NCI-H460 (cell line): ENCODE results near the gene C2CD4C. TPM values are rescaled to one million over a fixed set of nuclear protein-coding genes. Genes with fewer than 3 reads are reported as not detected.
"Not testable (repeated sequence)": the region's sequence is repeated elsewhere in the genome, so short reads cannot be mapped to it uniquely, and the experiment has no call there.

Source experiments
- DNase-seq: peaks from one replicate; pipeline ENCODE4 v3.0.0-alpha.2; 2016; ENCODE audit warnings: low read depth; ENCODE audit errors: extremely low read depth
- total RNA-seq: library from RNA; depleted of rRNA; stranded (reverse); fragments of >200 nt; shearing (Covaris generic); gene quantifications from 2 replicates; pipeline ENCODE4 v1.2.3, GENCODE V29; 2014

The C2CD4C gene
- total RNA-seq, 1 experiment from 2014 or later: 0.05 TPM

DNA sequence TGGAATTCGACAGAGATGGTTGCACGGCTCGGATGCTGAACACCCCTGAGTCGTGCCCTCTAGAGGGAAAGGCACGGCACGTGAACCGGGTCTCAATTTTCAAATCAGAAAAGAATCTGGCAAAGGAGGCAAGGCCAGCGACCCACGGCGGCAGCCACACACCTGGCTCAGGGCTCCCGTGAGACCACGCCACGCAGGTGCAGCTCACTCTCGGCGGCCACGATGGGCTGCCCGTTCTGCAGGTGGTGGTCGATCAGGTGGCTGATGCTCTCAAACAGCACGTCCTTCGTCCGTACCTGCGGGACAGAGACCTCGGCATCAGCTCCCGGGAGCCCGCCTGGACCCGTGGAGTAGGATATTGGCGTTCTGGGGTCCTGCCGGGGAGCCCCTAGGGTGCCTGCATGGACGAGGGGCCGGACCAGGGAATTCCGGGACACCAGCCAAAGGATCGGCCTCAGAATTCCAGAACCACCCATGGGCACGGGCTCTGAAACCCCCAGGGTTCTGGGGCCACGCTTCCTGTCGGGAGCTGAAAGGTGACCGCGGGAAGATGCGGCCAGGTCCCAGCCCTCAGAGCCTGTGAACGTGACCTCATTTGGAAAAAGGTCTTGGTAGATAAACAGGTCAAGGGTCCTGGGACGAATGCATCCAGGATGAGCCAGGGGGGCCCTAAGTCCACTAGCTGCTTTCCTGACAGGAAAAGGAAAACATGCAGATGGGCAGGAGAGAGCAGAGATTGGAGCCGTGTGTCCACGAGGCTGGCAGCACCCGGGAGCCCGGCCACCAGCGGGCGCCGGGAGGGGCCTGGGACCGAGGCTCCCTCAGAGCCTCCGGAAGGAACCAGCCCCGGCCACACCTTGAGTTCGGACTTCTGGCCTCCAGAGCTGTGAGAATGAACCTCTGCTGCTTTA, 10.1 kb upstream of the C2CD4C start:
- DNase-seq: no peak

DNA sequence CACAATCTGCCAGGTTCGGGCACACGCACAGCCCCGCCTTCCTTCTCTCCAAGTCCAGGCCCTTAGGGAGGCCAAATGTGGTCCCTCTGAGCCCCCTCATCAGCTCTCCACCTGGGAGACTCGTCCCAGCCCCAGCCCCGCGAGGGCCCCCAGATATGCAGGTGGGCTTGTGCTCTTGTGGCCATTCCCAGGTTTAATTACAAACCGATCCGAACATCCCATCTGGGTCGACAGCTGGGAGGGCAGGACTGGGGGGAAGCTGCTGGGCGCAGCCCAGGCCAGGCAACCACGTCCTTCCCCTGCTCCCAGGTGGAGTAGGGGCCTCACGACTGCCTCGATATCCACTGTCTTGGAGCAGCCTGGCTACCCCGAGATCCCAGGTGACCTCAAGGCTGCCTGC, 7.5 kb upstream of the C2CD4C start:
- DNase-seq: no peak

DNA sequence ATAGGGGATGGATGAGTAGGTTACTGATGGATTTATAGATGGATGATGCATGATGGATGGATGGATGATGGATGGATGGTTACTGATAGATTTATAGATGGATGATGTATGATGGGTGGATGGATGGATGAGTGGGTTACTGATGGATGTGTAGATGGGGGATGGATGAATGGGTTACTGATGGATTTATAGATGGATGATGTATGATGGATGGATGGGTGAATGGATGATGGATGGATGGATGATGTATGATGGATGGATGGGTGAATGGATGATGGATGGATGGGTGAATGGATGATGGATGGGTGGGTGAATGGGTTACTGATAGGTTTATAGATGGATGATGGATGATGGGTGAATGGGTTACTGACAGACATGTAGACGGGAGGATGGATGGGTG, 6.3 kb upstream of the C2CD4C start:
- no peak for DNase-seq

DNA sequence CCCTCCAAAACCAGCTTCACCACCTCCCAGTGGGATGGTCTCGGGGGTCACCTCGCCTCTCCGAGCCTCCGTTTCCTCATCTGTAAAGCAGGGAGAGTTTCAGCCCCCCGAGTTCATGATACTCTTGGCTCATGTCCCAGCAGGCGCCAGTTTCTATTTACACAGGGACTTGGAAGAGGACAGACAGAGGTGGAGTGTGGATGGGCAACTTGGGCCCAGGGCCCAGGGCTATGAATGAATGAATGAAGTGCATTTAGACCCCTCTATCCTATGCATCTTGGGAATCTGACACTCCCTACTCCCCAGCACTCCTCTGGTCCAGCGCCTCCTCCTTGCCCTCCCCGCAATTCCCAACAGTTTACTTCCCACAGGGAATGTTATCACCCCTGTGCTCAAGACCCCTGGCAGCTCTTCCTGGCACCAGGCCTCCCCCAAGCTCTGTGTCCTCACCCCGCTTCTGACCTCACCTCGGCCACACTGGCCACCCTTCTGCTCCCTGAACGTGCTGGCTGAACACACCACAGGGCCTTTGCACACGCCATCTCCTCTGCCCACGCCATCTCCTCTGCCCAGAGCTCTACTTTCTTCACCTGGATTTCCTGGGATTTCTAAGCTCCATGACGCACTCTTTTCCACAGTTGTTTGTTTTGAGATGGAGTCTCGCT, 4.9 kb upstream of the C2CD4C start:
- DNase-seq: no peak

DNA sequence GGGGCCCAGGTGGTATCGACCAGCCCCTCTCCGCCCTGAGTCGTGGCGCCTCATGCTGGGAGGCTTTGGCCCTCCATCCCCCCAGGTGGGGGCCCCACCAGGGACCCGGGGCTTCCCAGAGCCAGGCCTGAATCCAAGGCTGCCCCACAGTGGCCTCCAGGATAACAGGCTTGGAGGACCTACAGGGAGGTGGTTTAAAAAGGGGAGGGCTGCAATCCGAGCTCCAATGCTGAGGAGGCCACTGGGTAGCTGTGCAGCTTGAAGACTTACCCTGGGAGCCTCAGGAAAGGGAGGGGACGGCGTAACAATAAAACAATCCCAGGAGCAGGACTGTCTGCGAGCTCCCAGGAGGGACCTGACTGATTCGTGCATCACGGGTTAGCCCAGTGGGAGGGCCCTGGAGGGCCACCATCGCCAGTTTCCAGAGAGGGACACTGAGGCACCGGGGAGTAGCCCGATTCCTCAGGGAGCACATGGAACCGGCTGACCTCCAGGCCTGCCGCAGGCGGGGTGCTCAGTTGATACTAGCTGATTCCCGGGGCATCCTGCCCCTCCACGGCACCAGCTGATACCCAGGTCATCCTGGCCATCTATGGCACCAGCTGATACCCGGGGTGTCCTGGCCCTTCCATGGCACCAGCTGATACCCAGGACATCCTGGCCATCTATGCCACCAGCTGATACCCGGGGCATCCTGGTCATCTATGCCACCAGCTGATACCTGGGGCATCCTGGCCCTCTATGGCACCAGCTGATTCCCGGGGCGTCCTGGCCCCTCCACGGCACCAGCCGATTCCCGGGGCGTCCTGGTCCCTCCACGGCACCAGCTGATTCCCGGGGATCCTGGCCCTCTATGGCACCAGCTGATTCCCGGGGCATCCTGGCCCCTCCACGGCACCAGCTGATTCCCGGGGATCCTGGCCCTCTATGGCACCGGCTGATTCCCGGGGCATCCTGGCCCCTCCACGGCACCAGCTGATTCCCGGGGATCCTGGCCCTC, 3.7 kb upstream of the C2CD4C start:
- DNase-seq: no peak

DNA sequence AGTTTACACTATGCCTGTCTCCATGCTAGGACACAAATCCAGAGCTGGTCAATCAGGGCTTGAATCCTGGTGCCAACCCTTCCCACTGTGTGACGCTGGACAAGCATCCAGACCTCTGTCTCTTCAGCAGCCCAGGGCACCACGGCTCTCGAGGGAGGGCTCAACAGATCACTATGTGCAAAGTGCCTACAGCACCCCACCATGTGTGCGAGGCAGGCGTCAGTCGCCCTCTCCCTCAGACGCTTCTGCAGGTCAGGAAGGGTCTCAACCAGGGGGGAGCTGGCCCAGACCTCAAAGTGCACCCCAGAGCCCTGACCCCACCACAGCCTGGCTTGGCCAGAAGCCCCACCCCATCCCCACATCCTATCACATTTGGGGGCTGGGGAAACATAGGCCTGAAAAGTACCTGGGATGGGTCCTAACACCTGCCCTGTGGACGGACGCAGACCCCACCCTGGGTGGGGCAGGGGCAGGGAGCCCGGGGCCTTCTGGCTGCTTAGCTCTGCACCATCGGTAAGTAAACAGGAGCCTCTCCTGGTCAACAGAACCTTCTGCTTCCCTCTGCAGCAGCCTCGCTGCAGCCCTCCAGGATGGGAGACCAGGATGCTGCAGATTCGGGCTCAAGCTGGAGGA, 2.9 kb upstream of the C2CD4C start:
- no peak for DNase-seq

DNA sequence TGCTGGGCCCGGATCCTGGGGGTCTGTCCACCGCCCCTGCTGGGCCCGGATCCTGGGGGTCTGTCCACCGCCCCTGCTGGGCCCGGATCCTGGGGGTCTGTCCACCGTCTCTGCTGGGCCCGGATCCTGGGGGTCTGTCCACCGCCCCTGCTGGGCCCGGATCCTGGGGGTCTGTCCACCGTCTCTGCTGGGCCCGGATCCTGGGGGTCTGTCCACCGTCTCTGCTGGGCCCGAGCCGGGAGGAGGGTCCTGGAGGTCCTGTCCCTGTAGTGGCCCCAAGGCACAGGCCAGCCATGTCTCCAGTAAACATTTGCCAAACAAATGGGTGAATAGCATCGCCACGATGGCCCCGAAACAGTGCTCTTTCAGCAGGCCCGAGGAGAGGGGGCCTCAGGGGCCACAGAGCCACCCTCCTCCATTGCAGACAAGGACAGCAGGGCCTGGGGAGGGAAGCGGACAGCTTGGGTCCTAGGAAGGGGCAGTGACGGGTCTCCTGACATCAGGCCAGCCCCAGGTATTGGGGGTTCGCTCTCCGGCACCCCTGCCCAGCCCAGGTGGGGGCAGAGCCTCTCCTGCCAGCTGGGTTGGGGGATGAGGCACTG, 2.3 kb upstream of the C2CD4C start:
- not testable (repeated sequence) for DNase-seq

DNA sequence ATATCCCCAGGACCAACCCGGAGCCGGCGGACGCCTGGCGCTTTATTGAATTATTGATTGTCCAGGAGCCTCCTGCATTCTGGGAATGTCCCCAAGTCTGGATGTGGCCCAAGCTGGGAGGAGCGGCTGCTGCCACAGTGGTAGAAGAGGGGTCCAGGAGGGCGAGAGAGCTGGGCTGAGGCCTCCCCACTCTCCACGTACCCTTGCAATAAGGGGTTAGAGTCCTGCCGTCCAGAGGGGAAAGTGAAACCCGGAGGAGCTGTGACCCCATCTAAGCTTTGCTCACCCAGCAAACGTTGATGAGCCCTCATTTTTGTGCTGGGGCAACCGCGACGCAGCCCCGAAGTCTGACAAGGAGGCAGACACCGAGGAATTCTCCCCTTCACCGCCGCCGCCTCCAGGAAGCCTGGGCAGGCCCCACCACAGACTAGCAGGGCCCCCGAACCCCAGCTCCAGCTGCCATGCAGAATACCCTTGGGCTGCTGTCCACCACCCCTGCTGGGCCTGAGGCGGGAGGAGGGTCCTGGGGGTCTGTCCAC, 1.4 kb upstream of the C2CD4C start:
- DNase-seq: no peak

DNA sequence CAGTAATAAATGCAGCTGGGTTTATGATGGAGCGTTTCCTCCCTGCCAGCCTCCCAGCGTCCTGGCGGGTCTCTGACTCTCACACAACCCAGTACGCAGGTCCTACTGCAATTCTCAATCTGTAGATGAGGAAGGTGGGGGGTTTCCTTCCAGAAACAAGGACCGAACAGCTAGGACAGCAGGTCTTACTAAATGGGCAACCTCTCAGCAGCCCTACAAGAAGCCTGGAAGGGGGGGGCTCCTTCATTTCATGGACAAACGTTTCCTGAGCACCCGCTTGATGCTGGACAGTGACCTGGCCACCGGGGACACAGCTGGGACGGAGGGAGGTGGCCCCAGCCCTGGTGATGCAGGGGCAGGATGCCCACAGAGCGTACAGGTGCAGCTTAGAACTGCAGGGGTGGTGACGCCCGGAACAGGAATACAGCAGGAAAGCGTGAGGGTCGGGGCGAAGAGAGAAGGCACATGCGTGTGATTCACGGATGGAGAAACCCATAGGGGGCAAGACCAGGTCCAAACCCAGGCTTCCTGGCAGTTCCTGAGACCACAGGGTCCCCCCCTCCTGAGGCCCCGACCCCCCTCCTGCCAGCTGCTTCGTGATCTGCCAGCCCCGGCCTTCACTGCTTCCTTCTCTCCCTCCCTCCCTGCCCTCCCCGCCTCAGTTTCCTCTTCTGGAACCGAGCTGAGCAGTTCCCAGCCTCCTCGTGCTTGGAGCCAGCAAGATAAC, 732 bp upstream of the C2CD4C start:
- DNase-seq: no peak

DNA sequence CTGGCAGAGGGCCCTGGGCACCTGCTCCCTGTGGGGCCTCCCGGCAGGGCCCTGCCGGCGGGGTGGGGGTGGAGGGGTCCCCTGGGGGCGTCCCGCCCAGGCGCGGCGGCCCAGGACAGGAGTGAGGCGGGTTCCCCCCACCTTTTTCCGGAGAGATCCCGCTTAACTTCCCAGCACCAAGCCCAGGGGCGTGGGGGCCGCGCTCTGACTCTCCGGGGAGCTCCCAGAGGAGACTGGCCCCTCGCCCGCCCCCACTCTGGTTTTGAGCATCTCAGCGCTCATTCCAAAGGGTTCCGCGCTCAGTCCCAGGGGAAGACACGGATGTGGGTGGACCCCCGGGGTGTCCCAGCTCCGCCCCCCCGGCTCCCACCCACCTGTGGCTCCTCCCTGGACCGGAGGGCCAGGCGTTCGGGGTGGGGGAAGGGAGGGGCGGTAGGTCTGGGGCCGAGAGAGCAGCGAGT, 476 bp downstream of the C2CD4C start:
- DNase-seq: no peak

DNA sequence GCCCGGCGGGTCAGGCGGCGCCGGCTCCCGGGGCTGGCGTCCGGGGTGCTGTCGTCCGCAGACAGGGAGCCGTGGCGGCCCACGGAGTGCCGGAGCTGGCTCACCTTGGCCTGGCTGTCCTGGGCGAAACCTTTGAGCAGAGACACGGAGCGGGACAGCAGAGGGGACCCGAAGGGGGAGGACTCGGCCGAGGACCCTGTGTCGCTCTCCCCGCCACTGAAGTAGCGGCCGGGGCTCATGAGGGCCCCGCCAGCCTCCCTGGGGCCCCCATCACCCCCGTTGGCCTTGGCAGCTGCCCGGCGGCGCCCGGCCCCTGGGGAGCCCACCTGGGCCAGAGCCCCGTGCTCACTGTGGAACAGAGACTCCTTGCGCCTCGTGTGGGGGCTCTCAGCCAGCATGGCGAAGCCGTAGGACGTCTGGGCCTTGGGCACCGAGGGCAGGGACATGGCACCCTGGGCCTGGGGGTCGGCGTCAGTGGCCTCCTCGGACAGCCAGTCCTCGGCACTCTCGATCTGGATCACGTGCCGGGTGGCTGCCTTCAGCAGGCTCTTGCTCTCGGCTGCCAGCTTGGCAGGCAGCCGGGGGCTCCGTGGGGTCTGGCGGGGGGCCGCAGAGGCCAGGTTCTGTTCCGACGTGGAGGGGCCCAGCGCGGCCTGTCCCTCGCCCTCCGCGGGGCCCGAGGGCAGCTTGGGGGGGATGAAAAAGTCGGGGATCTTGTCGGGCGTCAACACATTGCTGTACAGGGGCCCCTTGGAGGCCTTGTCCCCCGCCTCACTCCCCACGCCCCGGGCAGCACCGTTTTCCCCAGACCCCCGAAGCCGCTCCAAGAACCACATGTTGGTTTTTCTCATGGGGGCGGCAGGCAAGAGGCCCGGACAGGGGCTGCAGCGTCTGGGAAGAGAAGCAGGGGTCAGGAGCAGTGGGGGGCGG, 1.2 kb downstream of the C2CD4C start:
- DNase-seq: no peak

DNA sequence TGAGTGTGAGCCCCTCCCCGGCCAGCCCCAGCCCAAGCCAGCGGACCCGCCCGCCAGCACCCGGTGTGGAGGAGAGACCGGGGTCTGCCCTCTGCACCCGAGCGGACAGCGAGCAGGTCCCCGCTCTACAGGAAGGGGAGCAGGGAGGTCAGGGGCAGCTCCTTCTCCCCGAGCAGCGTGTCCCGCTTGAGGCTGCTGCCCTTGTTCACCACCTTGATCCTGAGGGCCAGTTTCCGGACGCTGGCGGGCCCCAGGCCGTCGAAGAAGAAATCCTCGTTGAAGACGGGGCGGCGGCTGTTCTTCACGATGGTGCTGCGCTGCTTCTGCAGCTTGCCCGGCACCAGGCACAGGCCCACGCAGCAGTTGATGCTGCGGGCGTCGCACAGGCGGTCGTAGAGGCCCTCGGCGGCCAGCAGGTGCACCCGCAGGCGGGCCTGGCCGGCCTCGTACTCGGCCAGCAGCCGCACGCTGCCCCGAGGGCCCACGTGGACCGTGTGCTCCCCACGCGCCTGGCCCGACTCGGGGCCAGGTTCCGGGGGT, 1.9 kb downstream of the C2CD4C start:
- DNase-seq: no peak

DNA sequence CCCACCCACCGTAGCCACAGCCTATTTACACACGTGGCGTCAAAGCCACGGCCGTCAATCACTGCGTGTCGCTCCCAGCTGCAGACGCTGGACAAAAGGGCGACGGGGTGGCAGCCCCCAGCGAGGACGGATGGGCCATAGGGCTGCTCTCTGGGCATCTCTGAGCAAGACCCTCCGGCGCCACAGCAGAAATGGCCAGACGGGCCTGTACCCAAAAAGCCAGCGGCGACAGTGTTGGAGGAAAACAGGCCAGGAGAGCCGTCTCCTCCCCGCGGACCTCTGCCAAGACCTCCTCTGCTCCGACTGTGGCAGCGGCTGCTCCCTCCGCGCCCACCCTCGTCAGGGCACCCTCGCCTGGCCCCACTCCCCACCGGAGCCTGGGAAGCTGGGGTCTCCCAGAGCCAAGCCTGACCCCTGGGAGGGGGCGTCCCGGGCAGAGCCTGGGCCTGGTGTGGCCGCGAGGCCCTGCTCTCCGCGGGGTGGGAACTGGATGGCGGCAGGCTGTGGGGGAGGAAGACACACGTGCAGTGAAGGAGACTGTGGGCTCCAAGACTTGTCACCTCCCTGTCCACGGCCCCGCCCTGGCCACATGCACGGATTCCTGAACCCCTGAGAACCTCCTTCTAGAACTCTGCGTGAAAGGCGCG, 2.7 kb downstream of the C2CD4C start:
- no peak for DNase-seq

DNA sequence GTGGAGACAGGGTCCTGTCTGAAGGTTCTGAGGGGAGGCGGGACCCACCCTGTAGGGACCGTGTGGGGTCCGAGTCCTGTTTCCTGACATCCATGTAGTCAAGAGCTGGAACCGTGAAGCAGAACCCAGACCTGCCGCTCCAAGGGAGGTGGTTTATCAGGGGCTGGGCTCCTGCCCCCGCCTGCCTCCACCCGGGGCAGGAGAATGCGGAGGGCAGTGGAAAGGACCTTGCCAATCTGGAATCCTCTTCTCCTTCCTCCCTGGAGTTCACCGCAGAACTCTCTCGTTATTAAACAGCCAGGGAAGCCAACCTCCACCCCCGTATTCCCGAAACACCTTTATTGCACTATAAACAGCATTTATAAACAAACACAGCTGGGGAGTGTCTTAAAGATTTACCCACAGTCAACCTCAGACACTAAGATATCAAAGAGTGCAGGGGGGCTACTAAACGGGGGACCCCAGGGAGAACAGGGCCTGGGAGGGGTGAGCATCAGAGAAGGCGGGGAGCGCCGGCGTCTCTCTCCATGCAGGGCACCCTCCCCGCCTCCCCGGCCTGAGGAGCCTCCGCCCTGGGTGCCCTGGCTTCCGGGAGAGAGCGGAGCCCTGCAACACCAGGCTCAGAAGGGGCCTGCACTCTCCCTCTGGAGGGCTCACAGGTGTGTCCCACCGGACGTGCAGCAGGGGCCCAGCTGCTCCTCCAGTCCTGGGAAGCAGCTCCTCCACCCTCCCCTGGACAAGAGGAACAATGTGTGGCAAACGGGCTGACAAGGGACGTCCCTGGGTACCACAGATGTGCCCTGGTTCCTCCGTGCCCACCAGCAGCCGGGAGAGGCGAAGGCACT, 3.6 kb downstream of the C2CD4C start:
- no peak for DNase-seq

DNA sequence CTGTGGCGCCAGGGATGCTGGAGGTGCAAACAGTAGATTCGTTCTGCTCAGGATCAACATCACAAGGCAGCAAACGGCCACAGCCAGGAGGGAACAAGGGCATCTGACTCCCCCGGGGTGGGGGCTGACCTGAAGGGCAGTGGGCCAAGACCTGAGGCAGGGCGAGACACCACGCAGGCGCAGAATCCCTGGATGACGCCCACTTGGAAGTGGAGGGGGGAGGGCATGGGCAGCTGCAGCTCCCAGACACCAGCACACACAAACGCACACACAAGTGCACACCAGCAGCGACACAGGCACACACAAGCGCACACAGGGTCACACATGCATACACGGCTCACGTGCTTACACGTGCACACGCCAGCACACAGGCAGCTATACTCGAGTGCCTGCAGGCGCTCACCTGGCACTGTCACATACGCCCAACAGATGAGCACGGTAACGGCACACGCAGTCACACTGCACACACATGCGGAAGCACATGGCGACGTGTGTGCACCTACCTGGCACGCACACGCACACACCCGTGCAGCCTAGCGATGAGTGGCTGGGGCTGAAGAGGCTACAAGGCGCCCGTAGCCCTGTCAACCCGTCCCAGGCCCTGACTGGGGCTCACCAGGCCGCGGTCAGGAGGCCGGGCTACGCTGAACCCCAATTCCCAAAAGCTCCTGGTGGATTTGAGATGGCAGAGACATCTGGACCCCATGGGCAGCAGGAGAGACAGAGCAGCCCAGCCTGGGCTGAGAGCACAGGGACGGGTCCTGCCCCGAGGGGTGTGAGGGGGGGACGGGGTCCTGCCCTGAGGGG, 5.5 kb downstream of the C2CD4C start:
- no peak for DNase-seq
